Fibroblast of lung (primary cell): ENCODE results near the gene OTUD4.

Source experiments
- EZH2 ChIP-seq: IDR thresholded peaks from 2 replicates; pipeline ENCODE4 v1.5.1; 2012; ENCODE audit warnings: low read length, control low read depth, mild to moderate bottlenecking; ENCODE audit errors: missing control alignments
- TF ChIP-seq, protein P1 (sequence below), 2 donors: IDR thresholded peaks in 1 of 2; conservative IDR thresholded peaks in 1 of 2; 1 replicate in 1 of 2; 2 replicates in 1 of 2; pipeline ENCODE4 v1.5.1; 2011 to 2012; ENCODE audit warnings: low read length in 2 of 2, control low read depth in 1 of 2, inconsistent platforms in 1 of 2, low read depth in 1 of 2, mild to moderate bottlenecking in 1 of 2

DNA sequence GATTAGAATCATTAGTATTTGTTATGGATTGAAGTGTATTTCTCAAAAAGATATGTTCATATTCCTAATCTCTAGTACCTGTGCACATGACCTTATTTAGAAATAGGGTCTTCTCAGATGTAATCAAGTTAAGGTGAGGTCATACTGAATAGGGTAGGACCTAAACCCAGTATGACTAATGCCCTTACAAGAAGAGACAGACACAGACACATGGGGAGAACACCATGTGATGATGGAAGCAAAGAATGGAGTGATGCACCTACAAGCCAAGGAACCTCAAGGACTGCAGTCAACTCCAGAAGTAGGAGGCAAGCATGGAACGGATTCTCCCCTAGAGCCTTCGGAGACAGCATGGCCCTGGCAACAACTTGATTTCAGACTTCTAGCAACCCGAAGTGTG, 31.4 kb downstream of the OTUD4 start:
- TF ChIP-seq, protein P1, sequence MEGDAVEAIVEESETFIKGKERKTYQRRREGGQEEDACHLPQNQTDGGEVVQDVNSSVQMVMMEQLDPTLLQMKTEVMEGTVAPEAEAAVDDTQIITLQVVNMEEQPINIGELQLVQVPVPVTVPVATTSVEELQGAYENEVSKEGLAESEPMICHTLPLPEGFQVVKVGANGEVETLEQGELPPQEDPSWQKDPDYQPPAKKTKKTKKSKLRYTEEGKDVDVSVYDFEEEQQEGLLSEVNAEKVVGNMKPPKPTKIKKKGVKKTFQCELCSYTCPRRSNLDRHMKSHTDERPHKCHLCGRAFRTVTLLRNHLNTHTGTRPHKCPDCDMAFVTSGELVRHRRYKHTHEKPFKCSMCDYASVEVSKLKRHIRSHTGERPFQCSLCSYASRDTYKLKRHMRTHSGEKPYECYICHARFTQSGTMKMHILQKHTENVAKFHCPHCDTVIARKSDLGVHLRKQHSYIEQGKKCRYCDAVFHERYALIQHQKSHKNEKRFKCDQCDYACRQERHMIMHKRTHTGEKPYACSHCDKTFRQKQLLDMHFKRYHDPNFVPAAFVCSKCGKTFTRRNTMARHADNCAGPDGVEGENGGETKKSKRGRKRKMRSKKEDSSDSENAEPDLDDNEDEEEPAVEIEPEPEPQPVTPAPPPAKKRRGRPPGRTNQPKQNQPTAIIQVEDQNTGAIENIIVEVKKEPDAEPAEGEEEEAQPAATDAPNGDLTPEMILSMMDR (conservative IDR thresholded peaks at IDR 0.05 in 1 of 2, IDR thresholded peaks at IDR 0.05 in 1 of 2; ENCODE audit: low read depth in 1 of 2, low read length in 2 of 2) = no peak
- TF ChIP-seq EZH2 = no peak
